BJ (cell line): ENCODE results near the gene MYZAP. TPM values are rescaled to one million over a fixed set of nuclear protein-coding genes. Genes with fewer than 3 reads are reported as not detected.
A peak's percentile ranks its signal among the peaks of the same experiment; 100 is the strongest.

ENCODE experiments used
- CTCF ChIA-PET: fragments of 350-600 bp; formaldehyde crosslinking; extraction: SDS; loops from one replicate; lab custom pipeline; 2021; ENCODE audit warnings: antibody characterized with exemption, inconsistent platforms; lab: Yijun Ruan, JAX
- POLR2A ChIA-PET: fragments of 300-600 bp; sonication (Branson Sonifier 250); formaldehyde crosslinking; extraction: SDS; loops from one replicate; lab custom pipeline; 2021; ENCODE audit warnings: antibody characterized with exemption; lab: Charles Lee
- DNase-seq: peaks from one replicate; pipeline ENCODE4 v3.0.0-alpha.2; 2011; ENCODE audit warnings: low read depth
- H3K27me3 ChIP-seq: 2 replicates; pipeline ENCODE4 v1.6.0; 2011; ENCODE audit warnings: low read length; ENCODE audit not compliant: control insufficient read depth, insufficient read depth
- H3K36me3 ChIP-seq: 2 replicates; pipeline ENCODE4 v1.5.1; 2011; ENCODE audit warnings: low read length; ENCODE audit not compliant: control insufficient read depth, insufficient read depth
- H3K4me3 ChIP-seq: 2 replicates; pipeline ENCODE4 v1.5.1; 2011; ENCODE audit warnings: low read depth, mild to moderate bottlenecking, control low read depth, low read length
- CTCF ChIP-seq: IDR thresholded peaks from 2 replicates; pipeline ENCODE4 v1.5.1; 2011; ENCODE audit warnings: low read depth, mild to moderate bottlenecking, control low read depth, inconsistent platforms, low read length, moderate library complexity; ENCODE audit not compliant: insufficient read depth
- polyA plus RNA-seq: library from polyadenylated mRNA; depleted of rRNA; stranded (reverse); fragments of >200 nt; gene quantifications from 2 replicates; pipeline ENCODE4 v1.2.3, GENCODE V29; 2011

Gene MYZAP
- polyA plus RNA-seq, 1 experiment: 0.11 TPM

GRCh38 chr15:57728436-57728835 is 136.7 kb downstream of the MYZAP start:
- CTCF ChIA-PET: interaction anchor here (1.3 to 12.5 kb wide), 2 partner anchors 19 to 338 kb away, joined by 3 to 155 read pairs; no protein-coding TSS in a partner anchor

GRCh38 chr15:57730876-57731275 is 139.2 kb downstream of the MYZAP start:
- no peak for TF ChIP-seq CTCF
- Histone ChIP-seq H3K4me3 (no peak overlapping the region), H3K27me3 (no peaks in the 10 kb centered on the region), H3K36me3 (no peaks in the 10 kb centered on the region)
- POLR2A ChIA-PET: no interaction called here
- no peak for DNase-seq
- CTCF ChIA-PET: interaction anchor here (0.6 to 12.5 kb wide), 10 partner anchors 8 to 336 kb away, joined by 3 to 155 read pairs (median 10); partner anchors contain the start of gene POLR2M

More at GRCh38 chr15:57728436-57728835, 136.7 kb downstream of the MYZAP start:
- no peaks in the 10 kb centered on the region for H3K36me3 ChIP-seq
- TF ChIP-seq CTCF: no peak
- POLR2A ChIA-PET: no interaction called here
- no peaks in the 10 kb centered on the region for H3K27me3 ChIP-seq
- no peak overlapping the region for H3K4me3 ChIP-seq
- DNase-seq: no peak

GRCh38 chr15:57731530-57732103 is 139.9 kb downstream of the MYZAP start:
- Histone ChIP-seq H3K36me3 (no peaks in the 10 kb centered on the region), H3K27me3 (no peaks in the 10 kb centered on the region), H3K4me3 (no peak overlapping the region)
- no peak for TF ChIP-seq CTCF
- no peak for DNase-seq
- ChIA-PET CTCF (interaction anchor here (0.7 to 12.5 kb wide), 20 partner anchors 9 to 452 kb away, joined by 3 to 155 read pairs (median 4); partner anchors contain the start of gene POLR2M), POLR2A (no interaction called here)

- DNase-seq: no peak
- H3K4me3 ChIP-seq: no peak overlapping the region
- TF ChIP-seq CTCF: peak; percentile 81
- H3K27me3 ChIP-seq: no peaks in the 10 kb centered on the region
- ChIA-PET POLR2A (no interaction called here), CTCF (interaction anchor here (0.5 to 12.5 kb wide), 29 partner anchors 11 to 1367 kb away, joined by 3 to 155 read pairs (median 5); partner anchors contain the start of gene POLR2M)
- H3K36me3 ChIP-seq: no peaks in the 10 kb centered on the region
These were observed 141.0 kb downstream of the MYZAP start for GRCh38 chr15:57732526-57733331.

GRCh38 chr15:57734860-57735259 is 143.2 kb downstream of the MYZAP start:
- ChIA-PET POLR2A (no interaction called here), CTCF (interaction anchor here (0.8 to 12.5 kb wide), 6 partner anchors 13 to 336 kb away, joined by 3 to 155 read pairs (median 4); no protein-coding TSS in a partner anchor)
- no peak for DNase-seq

More at GRCh38 chr15:57734860-57735259, 143.2 kb downstream of the MYZAP start:
- TF ChIP-seq CTCF: no peak
- Histone ChIP-seq H3K4me3 (no peak overlapping the region), H3K27me3 (no peaks in the 10 kb centered on the region), H3K36me3 (no peaks in the 10 kb centered on the region)
